NB4 (cell line): Measurements from ENCODE around the gene KCTD15.

ENCODE experiments used
- MYC ChIP-seq: IDR thresholded peaks from 2 replicates; pipeline ENCODE4 v1.6.1; 2011; ENCODE audit warnings: low read depth, low read length
- POLR2A ChIP-seq: IDR thresholded peaks from 2 replicates; pipeline ENCODE4 v1.6.1; 2011; ENCODE audit warnings: mild to moderate bottlenecking; ENCODE audit not compliant: insufficient read length; ENCODE audit errors: extremely low read depth
- TF ChIP-seq, protein P1 (sequence below): IDR thresholded peaks from one replicate; pipeline ENCODE4 v1.5.1; 2012; ENCODE audit warnings: low read depth, low read length
- TF ChIP-seq, protein P2 (sequence below): IDR thresholded peaks from 2 replicates; pipeline ENCODE4 v1.6.1; 2011; ENCODE audit warnings: low read depth, low read length

DNA sequence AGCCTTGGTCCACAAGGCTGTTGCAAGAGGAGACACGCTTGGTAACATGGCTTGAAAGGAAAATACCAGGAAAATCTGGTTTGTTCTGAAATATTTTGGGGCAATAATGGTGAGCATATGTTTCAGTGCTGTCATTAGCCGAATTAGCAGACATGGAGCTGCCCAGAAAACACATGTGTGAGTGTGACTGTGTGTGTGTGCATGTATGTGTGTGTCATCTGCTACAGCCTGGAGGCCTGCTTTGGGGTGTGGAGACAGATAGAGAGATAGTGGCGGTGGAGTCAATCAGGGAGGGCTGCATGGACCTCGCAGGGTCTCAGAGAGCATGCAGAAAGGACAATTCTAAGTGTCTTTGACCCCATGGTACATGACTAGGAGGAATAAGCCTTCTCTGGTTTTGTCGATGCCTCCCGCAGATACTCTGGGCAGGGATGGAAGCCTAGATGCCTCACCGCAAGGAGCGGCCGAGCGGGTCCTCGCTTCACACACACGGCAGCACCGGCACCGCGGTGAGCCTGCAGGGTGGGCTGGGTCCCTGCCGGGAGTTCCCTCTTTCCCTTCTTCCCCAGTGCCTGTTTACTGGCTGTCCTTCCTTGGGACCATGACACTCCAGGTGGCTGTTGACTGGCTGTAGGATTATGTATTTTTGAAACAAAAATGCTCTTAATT is 3.5 kb downstream of the KCTD15 start:
- TF ChIP-seq POLR2A (no peak), MYC (no peak)
- TF ChIP-seq, protein P1, sequence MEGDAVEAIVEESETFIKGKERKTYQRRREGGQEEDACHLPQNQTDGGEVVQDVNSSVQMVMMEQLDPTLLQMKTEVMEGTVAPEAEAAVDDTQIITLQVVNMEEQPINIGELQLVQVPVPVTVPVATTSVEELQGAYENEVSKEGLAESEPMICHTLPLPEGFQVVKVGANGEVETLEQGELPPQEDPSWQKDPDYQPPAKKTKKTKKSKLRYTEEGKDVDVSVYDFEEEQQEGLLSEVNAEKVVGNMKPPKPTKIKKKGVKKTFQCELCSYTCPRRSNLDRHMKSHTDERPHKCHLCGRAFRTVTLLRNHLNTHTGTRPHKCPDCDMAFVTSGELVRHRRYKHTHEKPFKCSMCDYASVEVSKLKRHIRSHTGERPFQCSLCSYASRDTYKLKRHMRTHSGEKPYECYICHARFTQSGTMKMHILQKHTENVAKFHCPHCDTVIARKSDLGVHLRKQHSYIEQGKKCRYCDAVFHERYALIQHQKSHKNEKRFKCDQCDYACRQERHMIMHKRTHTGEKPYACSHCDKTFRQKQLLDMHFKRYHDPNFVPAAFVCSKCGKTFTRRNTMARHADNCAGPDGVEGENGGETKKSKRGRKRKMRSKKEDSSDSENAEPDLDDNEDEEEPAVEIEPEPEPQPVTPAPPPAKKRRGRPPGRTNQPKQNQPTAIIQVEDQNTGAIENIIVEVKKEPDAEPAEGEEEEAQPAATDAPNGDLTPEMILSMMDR, result no peak
- TF ChIP-seq, protein P2, sequence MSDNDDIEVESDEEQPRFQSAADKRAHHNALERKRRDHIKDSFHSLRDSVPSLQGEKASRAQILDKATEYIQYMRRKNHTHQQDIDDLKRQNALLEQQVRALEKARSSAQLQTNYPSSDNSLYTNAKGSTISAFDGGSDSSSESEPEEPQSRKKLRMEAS, result no peak
